ENCODE data around the gene ZSWIM1.

DNA sequence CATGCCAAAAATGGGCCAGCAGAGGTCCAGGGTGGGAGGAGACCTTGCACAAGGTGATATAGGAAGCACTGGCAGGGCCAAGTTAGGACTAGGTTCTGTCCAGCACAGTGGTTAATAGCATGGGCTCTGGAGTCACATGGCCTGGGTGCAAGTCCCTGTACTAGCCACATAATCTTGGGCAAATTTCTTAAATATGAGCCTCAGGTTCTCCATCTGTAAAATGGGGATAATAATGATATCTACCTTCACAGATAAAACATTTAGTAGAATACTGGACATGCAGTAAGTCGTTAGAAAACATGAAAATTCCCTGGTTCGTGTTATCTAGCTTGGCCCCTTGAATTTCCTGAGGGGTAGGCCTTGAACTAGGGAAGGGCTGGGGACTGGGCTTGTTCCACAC lies 16.3 kb downstream of the ZSWIM1 start:
- TF ChIP-seq POLR2AphosphoS5 (IDR thresholded peaks at IDR 0.05; ENCODE audit: low read depth, low read length) (no peak), SIN3A (IDR thresholded peaks at IDR 0.05; ENCODE audit: borderline replicate concordance, insufficient read depth, low read length) (no peak)
- TF ChIP-seq, protein P1, sequence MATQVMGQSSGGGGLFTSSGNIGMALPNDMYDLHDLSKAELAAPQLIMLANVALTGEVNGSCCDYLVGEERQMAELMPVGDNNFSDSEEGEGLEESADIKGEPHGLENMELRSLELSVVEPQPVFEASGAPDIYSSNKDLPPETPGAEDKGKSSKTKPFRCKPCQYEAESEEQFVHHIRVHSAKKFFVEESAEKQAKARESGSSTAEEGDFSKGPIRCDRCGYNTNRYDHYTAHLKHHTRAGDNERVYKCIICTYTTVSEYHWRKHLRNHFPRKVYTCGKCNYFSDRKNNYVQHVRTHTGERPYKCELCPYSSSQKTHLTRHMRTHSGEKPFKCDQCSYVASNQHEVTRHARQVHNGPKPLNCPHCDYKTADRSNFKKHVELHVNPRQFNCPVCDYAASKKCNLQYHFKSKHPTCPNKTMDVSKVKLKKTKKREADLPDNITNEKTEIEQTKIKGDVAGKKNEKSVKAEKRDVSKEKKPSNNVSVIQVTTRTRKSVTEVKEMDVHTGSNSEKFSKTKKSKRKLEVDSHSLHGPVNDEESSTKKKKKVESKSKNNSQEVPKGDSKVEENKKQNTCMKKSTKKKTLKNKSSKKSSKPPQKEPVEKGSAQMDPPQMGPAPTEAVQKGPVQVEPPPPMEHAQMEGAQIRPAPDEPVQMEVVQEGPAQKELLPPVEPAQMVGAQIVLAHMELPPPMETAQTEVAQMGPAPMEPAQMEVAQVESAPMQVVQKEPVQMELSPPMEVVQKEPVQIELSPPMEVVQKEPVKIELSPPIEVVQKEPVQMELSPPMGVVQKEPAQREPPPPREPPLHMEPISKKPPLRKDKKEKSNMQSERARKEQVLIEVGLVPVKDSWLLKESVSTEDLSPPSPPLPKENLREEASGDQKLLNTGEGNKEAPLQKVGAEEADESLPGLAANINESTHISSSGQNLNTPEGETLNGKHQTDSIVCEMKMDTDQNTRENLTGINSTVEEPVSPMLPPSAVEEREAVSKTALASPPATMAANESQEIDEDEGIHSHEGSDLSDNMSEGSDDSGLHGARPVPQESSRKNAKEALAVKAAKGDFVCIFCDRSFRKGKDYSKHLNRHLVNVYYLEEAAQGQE (IDR thresholded peaks at IDR 0.05; ENCODE audit: insufficient read depth in 1 of 2, low read depth in 2 of 2, low read length in 2 of 2) = no peak
